Esophagus muscularis mucosa (tissue), 4 donors: ENCODE data around the gene FAM81A. TPM values are rescaled to one million over a fixed set of nuclear protein-coding genes. Genes with fewer than 3 reads are reported as not detected.

Source experiments
- DNase-seq: peaks from one replicate; pipeline ENCODE4 v3.0.0-alpha.2; 2017; ENCODE audit errors: extremely low spot score
- H3K27ac ChIP-seq, 4 donors: fragments of 200-600 bp; sonication (generic); replicated peaks in 1 of 4; 1 replicate in 3 of 4; 2 replicates in 1 of 4; pipeline ENCODE4 v1.5.1; 2016 to 2019; ENCODE audit warnings: mild to moderate bottlenecking in 1 of 4
- H3K27me3 ChIP-seq, 4 donors: fragments of 200-600 bp; sonication (generic); one replicate each; pipeline versions ENCODE4 v1.5.1 to v1.6.0; 2016 to 2019
- H3K36me3 ChIP-seq, 4 donors: fragments of 200-600 bp; sonication (generic); one replicate each; pipeline ENCODE4 v1.5.1; 2016 to 2019
- H3K4me1 ChIP-seq, 4 donors: fragments of 200-600 bp; sonication (generic); one replicate each; pipeline ENCODE4 v1.5.1; 2016 to 2019
- H3K4me3 ChIP-seq, 4 donors: fragments of 200-600 bp; sonication (generic); 1 replicate in 2 of 4; 2 replicates in 2 of 4; pipeline ENCODE4 v1.5.1; 2016 to 2019; ENCODE audit warnings: mild to moderate bottlenecking in 4 of 4, moderate library complexity in 1 of 4
- H3K9me3 ChIP-seq, 4 donors: fragments of 200-600 bp; sonication (generic); 1 replicate in 3 of 4; 2 replicates in 1 of 4; pipeline ENCODE4 v1.5.1; 2016 to 2019
- EP300 ChIP-seq: sonication (generic); formaldehyde crosslinking; IDR thresholded peaks from one replicate; pipeline ENCODE4 v1.6.1; 2017; ENCODE audit warnings: antibody characterized with exemption
- POLR2A ChIP-seq: fragments of 450-650 bp; IDR thresholded peaks from one replicate; pipeline ENCODE4 v1.6.1; 2017; ENCODE audit warnings: antibody characterized with exemption, moderate library complexity, mild to moderate bottlenecking, low read depth
- POLR2AphosphoS5 ChIP-seq, 2 donors: sonication (generic); formaldehyde crosslinking; IDR thresholded peaks; one replicate each; pipeline ENCODE4 v1.6.1; 2017; ENCODE audit warnings: antibody characterized with exemption in 2 of 2
- WGBS: methylation state at CpG from one replicate; pipeline ENCODE4 v1.1.5; 2018; 5-methylcytosine and 5-hydroxymethylcytosine counted together
- intact Hi-C: fragments of 100-400 bp; cut with DNase I; formaldehyde crosslinking; loops from one replicate; pipeline ENCODE4 v1.15.1; 2023
- total RNA-seq, 4 donors: library from RNA; depleted of rRNA; stranded (reverse); fragments of >200 nt; gene quantifications; one replicate each; pipeline versions ENCODE4 v1.1.0 to v1.2.1, GENCODE V29; 2016
- TF ChIP-seq, protein P1 (sequence below), 3 experiments: fragments of 200-600 bp in 2 of 3; fragments of 450-650 bp in 1 of 3; sonication (generic) in 2 of 3; IDR thresholded peaks; one replicate each; pipeline ENCODE4 v1.5.1; 2017 to 2019; ENCODE audit warnings: antibody characterized with exemption in 3 of 3, mild to moderate bottlenecking in 2 of 3, moderate library complexity in 1 of 3

Gene FAM81A
- total RNA-seq, 4 donors from 2014 or later: 0.33 to 1.2 (median 0.84) TPM

DNA sequence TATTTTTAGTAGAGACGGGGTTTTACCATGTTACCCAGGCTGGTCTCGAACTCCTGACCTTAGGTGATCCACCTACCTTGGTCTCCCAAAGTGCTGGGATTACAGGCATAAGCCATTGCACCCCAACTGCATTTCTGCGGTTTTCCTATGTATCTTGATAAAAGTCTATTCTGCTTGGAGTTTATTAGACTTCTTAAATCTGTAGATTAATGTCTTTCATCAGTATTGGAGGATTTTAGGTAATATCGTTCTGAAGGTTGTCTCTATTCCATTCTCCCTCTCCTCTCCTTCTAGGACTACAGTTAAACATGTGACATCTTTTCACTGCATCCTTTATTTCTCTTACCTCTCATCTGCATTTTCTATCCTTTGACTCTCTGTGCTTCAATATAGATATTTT is 127.3 kb downstream of the FAM81A start:
- Histone ChIP-seq H3K4me3 (no peak overlapping the region), H3K27ac (no peak overlapping the region), H3K9me3 (peaks cover 0 to 16% (median 8%) of the 10 kb centered on the region in 4 donors), H3K36me3 (no peaks in the 10 kb centered on the region), H3K4me1 (no peaks in the 10 kb centered on the region), H3K27me3 (no peaks in the 10 kb centered on the region)
- intact Hi-C loops: no loop called here
- DNase-seq: no peak
- TF ChIP-seq POLR2AphosphoS5 (IDR thresholded peaks at IDR 0.05) (no peak), POLR2A (no peak), EP300 (no peak)
- TF ChIP-seq, protein P1, sequence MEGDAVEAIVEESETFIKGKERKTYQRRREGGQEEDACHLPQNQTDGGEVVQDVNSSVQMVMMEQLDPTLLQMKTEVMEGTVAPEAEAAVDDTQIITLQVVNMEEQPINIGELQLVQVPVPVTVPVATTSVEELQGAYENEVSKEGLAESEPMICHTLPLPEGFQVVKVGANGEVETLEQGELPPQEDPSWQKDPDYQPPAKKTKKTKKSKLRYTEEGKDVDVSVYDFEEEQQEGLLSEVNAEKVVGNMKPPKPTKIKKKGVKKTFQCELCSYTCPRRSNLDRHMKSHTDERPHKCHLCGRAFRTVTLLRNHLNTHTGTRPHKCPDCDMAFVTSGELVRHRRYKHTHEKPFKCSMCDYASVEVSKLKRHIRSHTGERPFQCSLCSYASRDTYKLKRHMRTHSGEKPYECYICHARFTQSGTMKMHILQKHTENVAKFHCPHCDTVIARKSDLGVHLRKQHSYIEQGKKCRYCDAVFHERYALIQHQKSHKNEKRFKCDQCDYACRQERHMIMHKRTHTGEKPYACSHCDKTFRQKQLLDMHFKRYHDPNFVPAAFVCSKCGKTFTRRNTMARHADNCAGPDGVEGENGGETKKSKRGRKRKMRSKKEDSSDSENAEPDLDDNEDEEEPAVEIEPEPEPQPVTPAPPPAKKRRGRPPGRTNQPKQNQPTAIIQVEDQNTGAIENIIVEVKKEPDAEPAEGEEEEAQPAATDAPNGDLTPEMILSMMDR (IDR thresholded peaks at IDR 0.05): no peak
- 94% methylated on average over 4 of the region's 4 CpGs for WGBS

DNA sequence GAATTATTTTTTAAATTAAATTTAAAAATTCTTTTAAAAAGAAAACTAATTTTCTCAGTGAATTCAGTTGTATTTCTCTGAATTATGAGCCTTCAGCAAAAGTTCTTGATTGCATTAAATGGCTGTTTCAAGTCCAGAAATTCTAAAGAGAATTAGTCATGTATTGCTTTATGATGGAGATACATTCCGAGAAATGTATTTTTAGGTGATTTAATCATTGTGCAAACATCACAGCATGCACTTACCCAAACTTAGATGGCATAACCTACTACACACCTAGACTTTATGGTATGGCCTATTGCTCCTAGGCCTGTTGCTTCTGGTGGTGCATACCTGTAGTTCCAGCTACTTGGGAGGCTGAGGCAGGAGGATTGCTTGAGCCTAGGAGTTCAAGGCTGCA is 129.3 kb downstream of the FAM81A start:
- intact Hi-C loops: no loop called here
- Histone ChIP-seq H3K36me3 (no peaks in the 10 kb centered on the region), H3K27me3 (no peaks in the 10 kb centered on the region), H3K4me1 (no peaks in the 10 kb centered on the region), H3K27ac (no peak overlapping the region), H3K9me3 (peaks cover 0 to 16% (median 8%) of the 10 kb centered on the region in 4 donors), H3K4me3 (no peak overlapping the region)
- no peak for DNase-seq
- TF ChIP-seq, protein P1 (IDR thresholded peaks at IDR 0.05): no peak
- TF ChIP-seq POLR2AphosphoS5 (IDR thresholded peaks at IDR 0.05) (no peak), POLR2A (no peak), EP300 (no peak)
- 85% methylated on average over 1 of the region's 1 CpG for WGBS

DNA sequence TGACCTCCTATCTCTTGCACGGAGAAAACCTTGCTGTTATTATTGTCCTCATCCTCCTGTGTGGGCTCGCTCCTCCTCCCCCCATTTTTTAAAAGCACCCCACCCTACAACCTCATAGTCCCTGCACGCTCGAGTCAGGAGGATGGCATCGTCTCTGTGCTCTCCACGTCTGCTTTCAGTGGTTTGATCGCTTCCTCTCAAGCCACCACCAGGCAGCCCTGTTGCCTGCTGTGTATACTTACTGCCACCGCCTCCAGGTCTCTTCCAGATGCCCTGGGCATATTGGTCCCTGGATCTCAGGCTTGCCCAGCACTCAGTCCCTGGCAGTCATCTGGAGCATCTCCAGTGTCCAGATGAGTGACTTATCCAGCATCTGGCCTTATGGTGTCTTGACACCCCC is 131.5 kb downstream of the FAM81A start:
- DNase-seq: no peak
- Histone ChIP-seq H3K36me3 (no peaks in the 10 kb centered on the region), H3K4me1 (no peaks in the 10 kb centered on the region), H3K9me3 (peaks cover 0 to 14% (median 8%) of the 10 kb centered on the region in 4 donors), H3K27ac (no peak overlapping the region), H3K4me3 (no peak overlapping the region), H3K27me3 (no peaks in the 10 kb centered on the region)
- intact Hi-C loops: no loop called here
- TF ChIP-seq EP300: no peak
- no peak for TF ChIP-seq POLR2AphosphoS5 (IDR thresholded peaks at IDR 0.05)
- TF ChIP-seq, protein P1 (IDR thresholded peaks at IDR 0.05): no peak
- no peak for TF ChIP-seq POLR2A
- 85% methylated on average over 8 of the region's 8 CpGs for WGBS

DNA sequence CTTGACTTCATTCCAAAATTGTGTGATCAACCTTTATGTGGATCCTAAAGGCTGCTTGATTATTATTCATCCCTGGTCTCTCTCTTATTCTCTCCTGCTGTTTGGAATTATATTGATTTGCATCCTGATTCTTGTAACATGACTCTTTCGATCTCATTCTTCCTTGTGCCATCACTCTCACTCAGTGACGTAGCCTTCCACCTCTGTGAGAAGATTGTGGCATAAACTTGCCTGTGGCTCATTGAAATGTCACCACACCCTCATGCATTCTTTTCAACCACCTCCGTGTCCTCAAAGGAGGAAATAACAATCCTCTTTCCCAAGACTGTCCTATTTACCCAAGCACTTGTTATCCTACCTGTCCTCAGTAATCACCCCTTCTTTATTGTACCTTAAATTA is 132.3 kb downstream of the FAM81A start:
- WGBS: 57% methylated on average over 3 of the region's 3 CpGs
- TF ChIP-seq, protein P1 (IDR thresholded peaks at IDR 0.05): no peak
- TF ChIP-seq POLR2A (no peak), EP300 (no peak), POLR2AphosphoS5 (IDR thresholded peaks at IDR 0.05) (no peak)
- Histone ChIP-seq H3K27me3 (no peaks in the 10 kb centered on the region), H3K4me1 (no peaks in the 10 kb centered on the region), H3K4me3 (no peak overlapping the region), H3K36me3 (no peaks in the 10 kb centered on the region), H3K27ac (no peak overlapping the region), H3K9me3 (peaks cover 0 to 11% (median 5%) of the 10 kb centered on the region in 4 donors)
- DNase-seq: no peak
- intact Hi-C loops: no loop called here

DNA sequence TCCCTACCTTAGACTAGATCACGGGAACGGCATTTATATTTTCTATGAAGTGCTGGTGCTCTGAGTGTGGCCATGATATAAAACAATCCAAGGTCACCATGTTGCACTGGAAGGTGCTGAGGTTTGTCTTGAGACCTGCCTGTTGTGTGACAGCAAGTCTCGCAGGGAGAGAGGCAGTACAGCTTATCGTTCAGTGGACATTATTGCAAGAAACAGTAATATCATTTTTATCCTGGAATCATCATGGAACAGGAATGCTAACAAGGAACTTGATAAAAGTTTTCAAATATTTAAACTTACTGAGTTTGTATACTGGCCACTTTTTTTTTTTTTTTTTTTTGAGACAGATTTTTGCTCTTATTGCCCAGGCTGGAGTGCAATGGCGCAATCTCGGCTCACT is 133.6 kb downstream of the FAM81A start:
- intact Hi-C loops: no loop called here
- Histone ChIP-seq H3K27me3 (no peaks in the 10 kb centered on the region), H3K27ac (no peak overlapping the region), H3K36me3 (no peaks in the 10 kb centered on the region), H3K4me1 (no peaks in the 10 kb centered on the region), H3K4me3 (no peak overlapping the region), H3K9me3 (no peaks in the 10 kb centered on the region)
- TF ChIP-seq POLR2AphosphoS5 (IDR thresholded peaks at IDR 0.05) (no peak), POLR2A (no peak), EP300 (no peak)
- TF ChIP-seq, protein P1 (IDR thresholded peaks at IDR 0.05): no peak
- WGBS: 91% methylated on average over 6 of the region's 6 CpGs
- no peak for DNase-seq
